ENCODE measurements around the gene ATP2C1.

The ATP2C1 gene

GRCh38 chr3:130956281-130956680, 62.4 kb downstream of the ATP2C1 start:
- H3K36me3 ChIP-seq = peaks cover 38% of the 10 kb centered on the region
- H3K4me1 ChIP-seq (ENCODE audit: control insufficient read depth in 1 of 2, insufficient read depth in 1 of 2, low read depth in 1 of 2, low read length in 1 of 2) = no peaks in the 10 kb centered on the region
- no peak overlapping the region for H3K27ac ChIP-seq
- H3K9me3 ChIP-seq = no peaks in the 10 kb centered on the region
- TF ChIP-seq CTCF (IDR thresholded peaks at IDR 0.05) = no peak
- no peaks in the 10 kb centered on the region for H3K27me3 ChIP-seq
- H3K4me3 ChIP-seq (ENCODE audit: low read depth in 1 of 2, low read length in 1 of 2) = no peak overlapping the region

- Histone ChIP-seq H3K27ac (no peak overlapping the region), H3K4me1 (ENCODE audit: control insufficient read depth in 1 of 2, insufficient read depth in 1 of 2, low read depth in 1 of 2, low read length in 1 of 2) (peaks cover 0 to 2% of the 10 kb centered on the region in 2 experiments), H3K4me3 (ENCODE audit: low read depth in 1 of 2, low read length in 1 of 2) (no peak overlapping the region), H3K36me3 (peaks cover 38% of the 10 kb centered on the region), H3K27me3 (no peaks in the 10 kb centered on the region), H3K9me3 (no peaks in the 10 kb centered on the region)
- TF ChIP-seq CTCF (IDR thresholded peaks at IDR 0.05) = no peak
Observed at GRCh38 chr3:130956721-130957120, 62.8 kb downstream of the ATP2C1 start.

- Histone ChIP-seq H3K9me3 (no peaks in the 10 kb centered on the region), H3K4me3 (ENCODE audit: low read depth in 1 of 2, low read length in 1 of 2) (no peak overlapping the region), H3K36me3 (peaks cover 26% of the 10 kb centered on the region), H3K27ac (no peak overlapping the region), H3K4me1 (ENCODE audit: control insufficient read depth in 1 of 2, insufficient read depth in 1 of 2, low read depth in 1 of 2, low read length in 1 of 2) (peaks cover 18 to 31% of the 10 kb centered on the region in 2 experiments), H3K27me3 (no peaks in the 10 kb centered on the region)
- TF ChIP-seq CTCF (IDR thresholded peaks at IDR 0.05) = no peak
Observed at GRCh38 chr3:130960139-130960795, 66.4 kb downstream of the ATP2C1 start.

- Histone ChIP-seq H3K36me3 (peaks cover 28% of the 10 kb centered on the region), H3K9me3 (no peaks in the 10 kb centered on the region), H3K27me3 (no peaks in the 10 kb centered on the region), H3K27ac (no peak overlapping the region), H3K4me1 (ENCODE audit: control insufficient read depth in 1 of 2, insufficient read depth in 1 of 2, low read depth in 1 of 2, low read length in 1 of 2) (peaks cover 18 to 31% of the 10 kb centered on the region in 2 experiments), H3K4me3 (ENCODE audit: low read depth in 1 of 2, low read length in 1 of 2) (no peak overlapping the region)
- no peak for TF ChIP-seq CTCF (IDR thresholded peaks at IDR 0.05)
Observed at GRCh38 chr3:130961458-130961857, 67.6 kb downstream of the ATP2C1 start.

GRCh38 chr3:130963444-130963843, 69.6 kb downstream of the ATP2C1 start:
- H3K27ac ChIP-seq = peak overlapping the region; percentile 66
- H3K36me3 ChIP-seq = peaks cover 33% of the 10 kb centered on the region
- H3K4me3 ChIP-seq (ENCODE audit: low read depth in 1 of 2, low read length in 1 of 2) = no peak overlapping the region
- no peaks in the 10 kb centered on the region for H3K9me3 ChIP-seq
- no peaks in the 10 kb centered on the region for H3K27me3 ChIP-seq
- no peak for TF ChIP-seq CTCF (IDR thresholded peaks at IDR 0.05)
- peaks cover 18 to 31% of the 10 kb centered on the region in 2 experiments for H3K4me1 ChIP-seq (ENCODE audit: control insufficient read depth in 1 of 2, insufficient read depth in 1 of 2, low read depth in 1 of 2, low read length in 1 of 2)

All from neutrophil (primary cell).